Measurements from ENCODE around the gene RIN3. TPM values are rescaled to one million over a fixed set of nuclear protein-coding genes. Genes with fewer than 3 reads are reported as not detected.

RIN3 gene
- total RNA-seq, 1 donor: 7.3 TPM

- TF ChIP-seq CTCF (IDR thresholded peaks at IDR 0.05; ENCODE audit: insufficient read depth, low read depth, low read length): no peak
- no peak overlapping the region for H3K4me3 ChIP-seq (ENCODE audit: low read depth, low read length)
- DNase-seq (ENCODE audit: low read depth): no peak
These were observed 115.1 kb downstream of the RIN3 start for GRCh38 chr14:92628636-92629035.

- no peak overlapping the region for H3K4me3 ChIP-seq (ENCODE audit: low read depth, low read length)
- no peak for TF ChIP-seq CTCF (IDR thresholded peaks at IDR 0.05; ENCODE audit: insufficient read depth, low read depth, low read length)
- no peak for DNase-seq (ENCODE audit: low read depth)
These were observed 116.8 kb downstream of the RIN3 start for GRCh38 chr14:92630367-92630766.

GRCh38 chr14:92631098-92631497 lies 117.5 kb downstream of the RIN3 start:
- TF ChIP-seq CTCF (IDR thresholded peaks at IDR 0.05; ENCODE audit: insufficient read depth, low read depth, low read length): no peak
- H3K4me3 ChIP-seq (ENCODE audit: low read depth, low read length): no peak overlapping the region
- DNase-seq (ENCODE audit: low read depth): no peak

DNA sequence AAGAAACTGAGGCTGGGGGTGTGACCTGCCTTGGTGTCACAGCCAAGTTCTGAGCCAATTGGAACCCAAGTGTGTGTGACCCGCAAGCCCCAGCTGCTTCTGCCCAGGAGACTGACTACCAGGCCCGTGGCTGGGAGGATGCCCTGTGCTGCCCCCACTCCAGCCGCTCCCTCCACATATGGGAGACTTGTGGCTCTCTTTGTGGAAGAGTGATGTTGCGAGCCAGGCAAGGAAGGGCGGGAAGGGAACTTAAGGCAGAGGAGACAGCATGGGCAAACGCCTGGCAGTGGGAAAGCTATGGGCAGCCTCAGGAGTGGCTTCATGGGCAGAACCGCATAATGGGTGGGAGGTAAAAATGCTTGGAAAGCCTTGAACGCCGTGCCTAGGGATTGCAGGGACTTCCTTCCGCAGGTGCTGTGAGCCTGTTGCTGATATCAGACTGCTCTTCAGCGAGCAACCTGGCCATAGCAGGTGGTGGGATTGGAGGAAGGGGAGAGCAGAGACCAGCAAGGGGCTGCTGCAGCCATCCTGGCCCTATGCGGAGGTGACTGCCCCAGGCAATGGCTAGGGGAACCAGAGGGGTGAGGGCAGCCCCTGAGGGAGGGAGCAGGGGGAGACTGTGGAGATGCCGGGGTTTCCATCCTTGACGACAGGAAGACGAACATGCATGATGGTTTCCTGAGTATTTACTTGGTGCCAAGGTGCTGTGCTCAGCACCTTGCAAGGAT lies 119.1 kb downstream of the RIN3 start:
- no peak overlapping the region for H3K4me3 ChIP-seq (ENCODE audit: low read depth, low read length)
- DNase-seq (ENCODE audit: low read depth): no peak
- TF ChIP-seq CTCF (IDR thresholded peaks at IDR 0.05; ENCODE audit: insufficient read depth, low read depth, low read length): no peak

DNA sequence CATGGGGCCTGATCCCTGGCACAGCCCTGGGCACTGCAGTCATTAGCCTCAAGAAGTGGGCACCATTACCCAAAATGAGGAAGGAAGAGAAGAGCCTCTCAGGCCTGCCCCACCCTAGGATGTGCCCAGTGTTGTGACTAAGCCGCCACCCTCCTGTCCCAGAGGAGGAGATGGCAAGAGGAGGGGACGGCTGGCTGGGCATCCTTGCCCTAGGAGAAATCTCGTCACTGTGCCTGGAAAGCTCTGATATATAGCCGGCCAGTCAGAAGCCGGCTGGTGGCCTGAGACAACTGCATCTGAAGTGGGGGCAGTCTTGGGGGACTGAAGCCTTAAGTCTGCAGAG lies 119.7 kb downstream of the RIN3 start:
- DNase-seq (ENCODE audit: low read depth): no peak
- no peak for TF ChIP-seq CTCF (IDR thresholded peaks at IDR 0.05; ENCODE audit: insufficient read depth, low read depth, low read length)
- no peak overlapping the region for H3K4me3 ChIP-seq (ENCODE audit: low read depth, low read length)

DNA sequence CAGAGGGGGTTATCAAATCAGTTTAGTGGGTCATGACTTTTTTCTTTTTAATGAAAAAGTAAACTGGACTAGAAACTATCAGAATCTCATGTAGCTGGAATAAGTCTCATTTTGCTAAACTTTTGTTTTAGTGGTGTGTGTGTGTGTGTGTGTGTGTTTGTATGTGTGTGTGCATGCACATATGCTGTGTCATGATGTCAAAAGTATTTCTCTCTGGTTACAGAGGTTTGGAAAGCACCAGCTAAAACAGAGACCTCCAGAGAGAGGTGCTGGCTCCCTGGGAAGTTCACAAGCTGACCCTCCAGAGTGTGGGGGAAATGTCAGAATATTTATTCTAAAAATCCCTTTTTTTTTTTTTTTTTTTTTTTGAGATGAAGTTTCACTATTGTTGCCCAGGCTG lies 120.1 kb downstream of the RIN3 start:
- DNase-seq (ENCODE audit: low read depth): no peak
- TF ChIP-seq CTCF (IDR thresholded peaks at IDR 0.05; ENCODE audit: insufficient read depth, low read depth, low read length): no peak
- H3K4me3 ChIP-seq (ENCODE audit: low read depth, low read length): no peak overlapping the region

DNA sequence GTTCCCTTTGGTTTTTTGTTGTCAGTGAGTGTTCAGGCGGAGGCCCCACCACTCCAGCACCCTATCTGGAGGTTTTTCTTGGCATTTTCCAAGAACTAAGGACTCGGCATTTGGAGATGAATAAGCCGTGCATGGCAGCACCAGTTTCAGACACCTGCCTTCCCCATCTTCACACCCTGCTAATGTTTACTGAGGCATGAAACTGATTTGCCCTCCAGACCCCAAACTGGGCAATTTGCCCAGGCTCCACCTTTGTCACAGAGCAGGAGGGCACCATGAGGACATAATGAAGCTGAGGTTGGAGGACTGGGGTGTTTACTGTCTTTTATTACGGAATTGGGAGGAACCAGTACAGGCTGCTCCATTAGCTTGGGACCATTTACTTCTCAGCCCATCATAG lies 121.5 kb downstream of the RIN3 start:
- no peak overlapping the region for H3K4me3 ChIP-seq (ENCODE audit: low read depth, low read length)
- no peak for DNase-seq (ENCODE audit: low read depth)

More for the DNA sequence above, 121.5 kb downstream of the RIN3 start:
- no peak for TF ChIP-seq CTCF (IDR thresholded peaks at IDR 0.05; ENCODE audit: insufficient read depth, low read depth, low read length)

Data from fibroblast of villous mesenchyme (primary cell).